Activated B cell treated with CpG ODN at 0.5 μM for 24 hours (primary cell): Measurements from ENCODE around the gene PDGFD. TPM values are rescaled to one million over a fixed set of nuclear protein-coding genes. Genes with fewer than 3 reads are reported as not detected.

Experiments used
- ATAC-seq: fragments of 200-7000 bp; cut with Tn5 transposase; one replicate; pipeline ENCODE4 v1.10.0; 2021; ENCODE audit warnings: low read depth, mild to moderate bottlenecking, moderate library complexity
- CTCF ChIA-PET: fragments of 350-600 bp; sonication (Branson Sonifier 250); formaldehyde crosslinking; loops from one replicate; lab custom pipeline; 2021; ENCODE audit warnings: antibody characterized with exemption; lab: Charles Lee
- POLR2A ChIA-PET: fragments of 350-600 bp; sonication (Branson Sonifier 250); formaldehyde crosslinking; loops from one replicate; lab custom pipeline; 2021; ENCODE audit warnings: antibody characterized with exemption; lab: Charles Lee
- DNase-seq: peaks from one replicate; pipeline ENCODE4 v3.0.0; 2022
- H3K27ac Mint-ChIP-seq: one replicate; pipeline ENCODE4 v1.8.0; 2020; ENCODE audit warnings: mixed read lengths
- H3K27me3 Mint-ChIP-seq: one replicate; pipeline ENCODE4 v1.8.0; 2021; ENCODE audit warnings: mixed read lengths
- H3K36me3 Mint-ChIP-seq: one replicate; pipeline ENCODE4 v1.8.0; 2021; ENCODE audit warnings: low read depth, mixed read lengths
- H3K4me1 Mint-ChIP-seq: one replicate; pipeline ENCODE4 v1.8.0; 2021; ENCODE audit warnings: mixed read lengths
- H3K4me3 Mint-ChIP-seq: one replicate; pipeline ENCODE4 v1.8.0; 2020; ENCODE audit warnings: mild to moderate bottlenecking, mixed read lengths
- H3K9me3 Mint-ChIP-seq: one replicate; pipeline ENCODE4 v1.8.0; 2020; ENCODE audit warnings: mixed read lengths
- intact Hi-C: fragments of 100-400 bp; cut with micrococcal nuclease; formaldehyde crosslinking; loops from one replicate; pipeline ENCODE4 v1.15.1; 2024
- total RNA-seq: library from RNA; stranded (reverse); gene quantifications from 2 replicates; pipeline ENCODE4 v1.2.3, GENCODE V29; 2022
- TF ChIP-seq, protein P1 (sequence below): fragments of 200-600 bp; IDR thresholded peaks from one replicate; pipeline ENCODE4 v1.8.0; 2022; ENCODE audit warnings: antibody characterized with exemption, mild to moderate bottlenecking

Gene PDGFD
- total RNA-seq, 1 donor from 2014 or later = 0.53 TPM

GRCh38 chr11:104036588-104036987, 127.4 kb downstream of the PDGFD start, which contains the start of gene DDI1:
TSS of gene DDI1 (plus strand) at chr11:104036640. CDS start at chr11:104036823, 183 bp downstream.
- TF ChIP-seq, protein P1, sequence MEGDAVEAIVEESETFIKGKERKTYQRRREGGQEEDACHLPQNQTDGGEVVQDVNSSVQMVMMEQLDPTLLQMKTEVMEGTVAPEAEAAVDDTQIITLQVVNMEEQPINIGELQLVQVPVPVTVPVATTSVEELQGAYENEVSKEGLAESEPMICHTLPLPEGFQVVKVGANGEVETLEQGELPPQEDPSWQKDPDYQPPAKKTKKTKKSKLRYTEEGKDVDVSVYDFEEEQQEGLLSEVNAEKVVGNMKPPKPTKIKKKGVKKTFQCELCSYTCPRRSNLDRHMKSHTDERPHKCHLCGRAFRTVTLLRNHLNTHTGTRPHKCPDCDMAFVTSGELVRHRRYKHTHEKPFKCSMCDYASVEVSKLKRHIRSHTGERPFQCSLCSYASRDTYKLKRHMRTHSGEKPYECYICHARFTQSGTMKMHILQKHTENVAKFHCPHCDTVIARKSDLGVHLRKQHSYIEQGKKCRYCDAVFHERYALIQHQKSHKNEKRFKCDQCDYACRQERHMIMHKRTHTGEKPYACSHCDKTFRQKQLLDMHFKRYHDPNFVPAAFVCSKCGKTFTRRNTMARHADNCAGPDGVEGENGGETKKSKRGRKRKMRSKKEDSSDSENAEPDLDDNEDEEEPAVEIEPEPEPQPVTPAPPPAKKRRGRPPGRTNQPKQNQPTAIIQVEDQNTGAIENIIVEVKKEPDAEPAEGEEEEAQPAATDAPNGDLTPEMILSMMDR = no peak
- ChIA-PET CTCF (no interaction called here), POLR2A (no interaction called here)
- Mint-ChIP-seq H3K4me1 (no peaks in the 10 kb centered on the region), H3K27me3 (no peaks in the 10 kb centered on the region), H3K36me3 (no peaks in the 10 kb centered on the region), H3K4me3 (no peak within 1 kb of the TSS), H3K27ac (no peak within 1 kb of the TSS), H3K9me3 (peaks cover 3% of the 10 kb centered on the region)
- ATAC-seq = no peak
- no peak for DNase-seq
- intact Hi-C loops = no loop called here

DNA sequence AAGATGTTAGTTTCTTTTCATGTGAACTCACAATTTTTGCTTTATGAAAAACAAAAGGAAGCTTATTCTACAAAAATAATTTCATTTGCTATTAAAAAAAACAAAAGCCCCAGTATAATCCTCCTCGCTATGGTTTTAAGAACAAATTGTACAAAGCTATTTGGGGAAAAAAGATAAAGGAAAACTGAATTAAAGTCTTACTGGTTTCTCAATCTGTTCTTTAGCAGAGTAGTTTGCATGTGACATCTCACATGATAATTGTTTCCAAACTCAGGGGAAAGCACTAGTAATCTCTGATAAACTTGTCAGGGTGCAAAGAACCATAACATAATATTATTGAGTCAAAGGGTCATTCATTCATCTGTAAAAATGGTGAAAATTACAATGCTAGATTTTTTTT, 130.4 kb downstream of the PDGFD start:
- intact Hi-C loops = no loop called here
- POLR2A ChIA-PET = no interaction called here
- no peaks in the 10 kb centered on the region for H3K4me1 Mint-ChIP-seq
- H3K27me3 Mint-ChIP-seq = no peaks in the 10 kb centered on the region
- no peaks in the 10 kb centered on the region for H3K36me3 Mint-ChIP-seq
- TF ChIP-seq, protein P1 = no peak
- no peak overlapping the region for H3K27ac Mint-ChIP-seq
- H3K4me3 Mint-ChIP-seq = no peak overlapping the region
- H3K9me3 Mint-ChIP-seq = peaks cover 5% of the 10 kb centered on the region
- DNase-seq (no peak), ATAC-seq (no peak)
- CTCF ChIA-PET = no interaction called here

DNA sequence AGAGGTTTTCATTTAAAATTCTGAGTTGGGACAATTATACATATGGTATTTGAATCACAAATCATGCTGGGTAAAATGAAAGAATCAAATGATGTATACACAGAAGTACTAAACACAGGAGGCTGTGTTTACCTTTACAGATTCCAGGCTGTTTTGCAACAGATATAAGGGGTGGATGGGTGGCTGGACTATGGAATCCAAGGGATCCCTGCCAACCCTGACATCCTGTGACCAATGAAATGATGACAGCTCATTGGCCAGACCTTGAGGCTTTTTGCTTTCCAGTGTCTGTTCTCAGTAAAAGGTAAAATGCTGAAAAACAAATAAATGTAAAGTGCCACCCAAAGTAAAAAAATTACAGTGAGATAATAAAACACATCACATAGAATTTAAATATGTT, 130.8 kb downstream of the PDGFD start:
- peaks cover 5% of the 10 kb centered on the region for H3K9me3 Mint-ChIP-seq
- intact Hi-C loops = no loop called here
- DNase-seq (no peak), ATAC-seq (no peak)
- H3K27me3 Mint-ChIP-seq = no peaks in the 10 kb centered on the region
- no peaks in the 10 kb centered on the region for H3K36me3 Mint-ChIP-seq
- no peak overlapping the region for H3K4me3 Mint-ChIP-seq
- POLR2A ChIA-PET = no interaction called here
- CTCF ChIA-PET = no interaction called here
- TF ChIP-seq, protein P1 = no peak
- no peaks in the 10 kb centered on the region for H3K4me1 Mint-ChIP-seq
- H3K27ac Mint-ChIP-seq = no peak overlapping the region

- H3K27ac Mint-ChIP-seq = no peak overlapping the region
- POLR2A ChIA-PET = no interaction called here
- H3K4me3 Mint-ChIP-seq = no peak overlapping the region
- no peaks in the 10 kb centered on the region for H3K27me3 Mint-ChIP-seq
- intact Hi-C loops = no loop called here
- DNase-seq = no peak
- ATAC-seq = no peak
- no peaks in the 10 kb centered on the region for H3K36me3 Mint-ChIP-seq
- no peaks in the 10 kb centered on the region for H3K4me1 Mint-ChIP-seq
- CTCF ChIA-PET = no interaction called here
- H3K9me3 Mint-ChIP-seq = peaks cover 5% of the 10 kb centered on the region
- TF ChIP-seq, protein P1 = no peak
Measured at GRCh38 chr11:104028476-104029263, 135.3 kb downstream of the PDGFD start.

DNA sequence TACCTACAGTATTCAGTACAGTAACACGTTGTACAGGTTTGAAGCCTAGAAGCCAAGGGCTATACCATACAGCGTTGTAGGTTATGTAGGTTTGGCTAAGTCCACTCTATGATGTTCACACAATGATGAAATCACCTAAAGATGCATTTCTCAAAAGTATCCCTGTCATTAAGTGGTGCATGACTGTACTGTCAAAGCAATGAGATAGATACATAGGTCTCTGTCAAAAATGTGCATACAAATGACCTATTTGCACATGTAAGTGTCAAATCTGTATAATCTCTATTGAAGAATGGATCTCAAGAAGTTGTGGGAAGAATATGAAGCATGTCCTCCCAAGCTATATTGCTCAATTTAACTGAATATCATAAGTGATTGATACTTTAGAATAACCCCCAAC, 139.4 kb downstream of the PDGFD start:
- intact Hi-C loops = no loop called here
- Mint-ChIP-seq H3K27me3 (no peaks in the 10 kb centered on the region), H3K36me3 (no peaks in the 10 kb centered on the region), H3K27ac (no peak overlapping the region), H3K9me3 (no peaks in the 10 kb centered on the region), H3K4me3 (no peak overlapping the region), H3K4me1 (no peaks in the 10 kb centered on the region)
- no peak for DNase-seq
- no peak for ATAC-seq
- ChIA-PET POLR2A (no interaction called here), CTCF (no interaction called here)
- TF ChIP-seq, protein P1 = no peak
